Measurements from ENCODE around the gene BPTF. TPM values are rescaled to one million over a fixed set of nuclear protein-coding genes. Genes with fewer than 3 reads are reported as not detected.

BPTF gene
- total and polyA plus RNA-seq, 2 of the 8 experiments (the other 6 are each of a cell fraction or from before 2014, with no cell fraction given): 107 to 228 TPM

GRCh38 chr17:68015081-68015723 lies 189.9 kb downstream of the BPTF start:
- Histone ChIP-seq H3K79me2 (ENCODE audit: control insufficient read depth in 1 of 2, insufficient read depth in 2 of 2, low read length in 2 of 2) (no peaks in the 10 kb centered on the region), H3K9ac (replicated peaks in 1 of 4; ENCODE audit: extremely low read depth in 1 of 4, low read depth in 3 of 4, low read length in 3 of 4) (no peak overlapping the region), H3K9me3 (ENCODE audit: insufficient read depth in 2 of 2, low read depth in 1 of 2, low read length in 1 of 2) (no peaks in the 10 kb centered on the region), H4K20me1 (replicated peaks in 1 of 2; ENCODE audit: control insufficient read depth in 1 of 2, insufficient read depth in 2 of 2, low read length in 2 of 2) (no peaks in the 10 kb centered on the region), H4K8ac (ENCODE audit: extremely low read depth, insufficient read depth, low read length) (no peak overlapping the region), H2AFZ (ENCODE audit: low read length) (no peak overlapping the region), H3K4me3 (ENCODE audit: extremely low read depth in 1 of 4, insufficient read depth in 2 of 4, low read depth in 3 of 4, low read length in 4 of 4) (no peak overlapping the region), H3K27ac (ENCODE audit: low read depth, low read length) (no peak overlapping the region), H3K23ac (ENCODE audit: insufficient read length) (no peak overlapping the region), H2BK120ac (replicated peaks; ENCODE audit: low read depth, low read length) (no peak overlapping the region), H3K4me2 (ENCODE audit: insufficient read depth in 1 of 2, low read depth in 2 of 2, low read length in 2 of 2) (no peak overlapping the region), H3K36me3 (ENCODE audit: control insufficient read depth in 2 of 4, insufficient read depth in 4 of 4, low read length in 3 of 4) (no peaks in the 10 kb centered on the region), H3K14ac (ENCODE audit: insufficient read length) (no peak overlapping the region), H2BK12ac (ENCODE audit: low read depth, low read length) (no peak overlapping the region), H3K56ac (replicated peaks; ENCODE audit: insufficient read length, low read depth, low read length) (no peak overlapping the region), H2BK15ac (ENCODE audit: low read length) (0 out of 2 replicates have a peak overlapping the region, but pooled peaks have one; percentile 72), H4K5ac (ENCODE audit: insufficient read length, low read depth, low read length) (no peak overlapping the region), H2BK5ac (ENCODE audit: low read depth, low read length) (no peak overlapping the region), H2BK20ac (ENCODE audit: low read length) (no peak overlapping the region), H2AK5ac (ENCODE audit: low read depth, low read length) (no peak overlapping the region), H3K79me1 (ENCODE audit: low read depth, low read length) (no peaks in the 10 kb centered on the region), H4K91ac (replicated peaks; ENCODE audit: insufficient read length, low read length) (no peak overlapping the region), H3K4me1 (replicated peaks in 1 of 4; ENCODE audit: control insufficient read depth in 3 of 4, insufficient read depth in 4 of 4, low read length in 3 of 4) (no peaks in the 10 kb centered on the region; a peak in 1 of 7 replicates), H3K27me3 (replicated peaks in 1 of 4; ENCODE audit: control insufficient read depth in 3 of 4, extremely low read depth in 1 of 4, insufficient read depth in 3 of 4, low read length in 3 of 4) (no peaks in the 10 kb centered on the region), H3K18ac (ENCODE audit: extremely low read depth, low read length) (no peak overlapping the region), H3K23me2 (ENCODE audit: low read depth, low read length) (no peaks in the 10 kb centered on the region), H3K4ac (replicated peaks; ENCODE audit: insufficient read length, low read depth, low read length) (no peak overlapping the region)
- POLR2A ChIA-PET (ENCODE audit: partially characterized antibody): interaction anchor here (0.7 to 6.7 kb wide), 7 partner anchors 13 to 235 kb away, joined by 3 to 104 read pairs (median 3); partner anchors contain the start of gene KPNA2
- 89% methylated on average over 11 of the region's 11 CpGs; no CpG with 5 or more reads in 1 of the 2 experiments for WGBS, 2 experiments (ENCODE audit: extremely low coverage in 1 of 2, insufficient coverage in 1 of 2, insufficient read length in 1 of 2, insufficient replicate concordance in 2 of 2, low coverage in 1 of 2, low lambda C conversion rate in 2 of 2, missing lambda C conversion rate in 1 of 2)
- no peak for TF ChIP-seq CEBPB (IDR thresholded peaks at IDR 0.05; ENCODE audit: low read depth, low read length)
- no peak for TF ChIP-seq SIX5 (IDR thresholded peaks at IDR 0.05; ENCODE audit: low read depth, low read length)
- DNase-seq (ENCODE audit: low read depth in 1 of 2, low spot score in 2 of 2) (no peak), FAIRE-seq (no peak)
- CTCF ChIA-PET (ENCODE audit: partially characterized antibody): interaction anchor here (0.5 to 2.1 kb wide), 12 partner anchors 8 to 280 kb away, joined by 3 to 9 read pairs (median 3); partner anchors contain the start of gene C17orf58
